Epidermal melanocyte (primary cell): ENCODE data around the gene SPART.
A peak's percentile ranks its signal among the peaks of the same experiment; 100 is the strongest.

Experiments
- DNase-seq: peaks from one replicate; pipeline ENCODE4 v3.0.0; 2011; ENCODE audit warnings: low spot score; ENCODE audit not compliant: insufficient read length

Gene SPART

GRCh38 chr13:36346222-36347083, at the start of gene SPART:
TSS of gene SPART (minus strand) at chr13:36346394. CDS start at chr13:36335830, 10,564 bp downstream.
- DNase-seq: peak; percentile 62

- DNase-seq: peak; percentile 80
Measured at GRCh38 chr13:36395280-36395679, 49.1 kb upstream of the SPART start.

GRCh38 chr13:36385489-36385888, 39.3 kb upstream of the SPART start:
- no peak for DNase-seq

GRCh38 chr13:36382030-36382429, 35.8 kb upstream of the SPART start:
- no peak for DNase-seq

- no peak for DNase-seq
Measured at GRCh38 chr13:36377826-36378468, 31.8 kb upstream of the SPART start.

GRCh38 chr13:36374063-36374462, 27.9 kb upstream of the SPART start:
- DNase-seq: no peak

- DNase-seq: no peak
Measured at GRCh38 chr13:36371185-36371584, 25.0 kb upstream of the SPART start.

- no peak for DNase-seq
Measured at GRCh38 chr13:36370108-36370429, 23.9 kb upstream of the SPART start.

GRCh38 chr13:36369268-36370107, 23.3 kb upstream of the SPART start:
- peak; percentile 51 for DNase-seq

- no peak for DNase-seq
Measured at GRCh38 chr13:36366031-36366430, 19.8 kb upstream of the SPART start.

- DNase-seq: no peak
Measured at GRCh38 chr13:36363366-36363863, 17.2 kb upstream of the SPART start.

- DNase-seq: no peak
Measured at GRCh38 chr13:36362914-36363313, 16.7 kb upstream of the SPART start.

- DNase-seq: no peak
Measured at GRCh38 chr13:36362251-36362650, 16.1 kb upstream of the SPART start.

- DNase-seq: no peak
Measured at GRCh38 chr13:36360903-36361302, 14.7 kb upstream of the SPART start.

GRCh38 chr13:36359301-36359950, 13.2 kb upstream of the SPART start:
- DNase-seq: no peak

- no peak for DNase-seq
Measured at GRCh38 chr13:36358175-36358718, 12.1 kb upstream of the SPART start.

- no peak for DNase-seq
Measured at GRCh38 chr13:36357692-36358091, 11.5 kb upstream of the SPART start.

- no peak for DNase-seq
Measured at GRCh38 chr13:36357231-36357630, 11.0 kb upstream of the SPART start.

GRCh38 chr13:36356058-36356457, 9.9 kb upstream of the SPART start:
- no peak for DNase-seq

GRCh38 chr13:36355632-36356031, 9.4 kb upstream of the SPART start:
- no peak for DNase-seq
